ENCODE measurements around the gene TSHZ2. TPM values are rescaled to one million over a fixed set of nuclear protein-coding genes. Genes with fewer than 3 reads are reported as not detected.

TSHZ2 gene
- polyA plus RNA-seq, 4 donors = 11.0 to 14.5 (median 14.3) TPM

- no peak for DNase-seq (ENCODE audit: low read depth in 4 of 4, low spot score in 2 of 4)
These were observed 180.1 kb downstream of the TSHZ2 start for GRCh38 chr20:53152228-53152627.

DNA sequence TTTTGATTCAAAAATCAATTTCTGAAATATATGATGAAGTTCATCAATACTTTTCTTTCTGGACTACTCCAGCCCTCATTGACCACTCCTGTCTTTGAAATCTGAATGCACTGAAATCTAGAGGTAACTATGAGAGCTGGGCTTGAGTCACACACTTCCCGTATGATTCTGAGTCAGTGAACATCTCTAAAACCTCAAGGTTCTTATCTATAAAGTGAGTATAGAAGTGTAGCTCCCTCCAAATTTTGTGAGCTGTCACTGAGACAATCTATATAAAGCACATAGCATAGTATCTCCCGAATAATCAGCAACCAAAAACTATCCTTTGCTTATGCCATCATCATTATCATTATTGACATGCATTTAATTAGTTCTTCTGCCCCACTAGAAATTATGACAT lies 182.4 kb downstream of the TSHZ2 start:
- DNase-seq (ENCODE audit: low read depth in 4 of 4, low spot score in 2 of 4) = no peak

GRCh38 chr20:53157443-53158408 lies 185.6 kb downstream of the TSHZ2 start:
- no peak for DNase-seq (ENCODE audit: low read depth in 4 of 4, low spot score in 2 of 4)

GRCh38 chr20:53159160-53159559 lies 187.0 kb downstream of the TSHZ2 start:
- DNase-seq (ENCODE audit: low read depth in 4 of 4, low spot score in 2 of 4) = no peak

- DNase-seq (ENCODE audit: low read depth in 4 of 4, low spot score in 2 of 4) = no peak
These were observed 188.9 kb downstream of the TSHZ2 start for GRCh38 chr20:53161073-53161472.

DNA sequence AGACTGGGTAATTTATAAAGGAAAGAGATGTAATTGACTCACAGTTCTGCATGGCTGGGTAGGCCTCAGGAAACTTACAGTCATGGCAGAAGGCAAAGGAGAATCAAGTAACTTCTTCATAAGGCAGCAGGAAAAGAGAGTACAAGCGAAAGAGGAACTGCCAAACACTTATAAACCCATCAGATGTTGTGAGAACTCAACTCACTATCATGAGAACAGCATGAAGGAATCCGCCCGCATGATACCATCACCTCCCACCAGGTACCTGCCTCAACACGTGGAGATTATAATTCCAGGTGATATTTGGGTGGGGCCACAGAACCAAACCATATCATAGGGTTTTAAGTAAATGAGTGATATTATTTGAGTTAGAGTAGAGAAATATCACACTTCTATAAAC lies 189.3 kb downstream of the TSHZ2 start:
- DNase-seq (ENCODE audit: low read depth in 4 of 4, low spot score in 2 of 4) = no peak

DNA sequence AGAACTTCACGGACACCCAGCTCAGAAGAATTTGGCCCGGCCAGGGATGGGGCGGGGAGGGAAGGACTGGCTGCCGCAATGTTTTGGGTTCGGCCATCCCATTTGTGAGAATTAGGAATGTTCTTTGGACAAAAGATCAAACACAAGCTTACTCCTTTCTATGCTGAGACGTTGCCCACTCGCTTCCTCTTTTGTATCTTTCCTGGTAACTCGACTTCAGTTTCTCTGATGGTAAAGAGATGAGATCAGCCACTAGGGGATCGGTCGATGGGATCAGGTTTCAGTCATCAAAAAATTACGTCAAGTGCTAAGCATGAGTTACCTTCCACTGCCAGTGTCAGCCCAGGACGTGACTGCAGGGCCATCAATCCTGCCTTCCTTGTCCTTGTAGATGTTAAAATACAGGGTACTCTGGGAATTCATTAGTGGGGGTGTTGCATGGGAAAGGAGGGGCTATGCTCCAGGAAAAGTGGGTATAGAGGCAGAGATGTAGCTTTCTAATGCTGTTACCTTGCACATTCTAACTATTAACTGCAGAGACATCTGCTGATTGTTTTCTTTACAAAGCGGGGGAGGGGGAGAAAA lies 190.2 kb downstream of the TSHZ2 start:
- DNase-seq (ENCODE audit: low read depth in 4 of 4, low spot score in 2 of 4) = peak; percentile 63 to 74 (median 70)

DNA sequence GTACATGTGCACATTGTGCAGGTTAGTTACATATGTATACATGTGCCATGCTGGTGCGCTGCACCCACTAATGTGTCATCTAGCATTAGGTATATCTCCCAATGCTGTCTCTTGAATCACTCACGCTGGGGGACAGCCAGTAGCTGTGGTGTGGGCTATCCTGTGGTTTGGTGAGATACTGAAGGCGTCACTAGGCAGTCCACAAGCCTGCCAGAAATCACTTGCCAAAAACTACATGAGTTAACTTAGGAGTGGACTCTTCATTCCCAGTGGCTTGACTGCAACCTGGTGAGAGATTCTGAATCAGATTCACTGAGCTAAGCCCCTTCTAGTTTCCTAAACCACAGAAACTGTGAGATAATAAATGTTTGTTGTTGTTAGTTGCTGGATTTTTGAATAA lies 191.3 kb downstream of the TSHZ2 start:
- no peak for DNase-seq (ENCODE audit: low read depth in 4 of 4, low spot score in 2 of 4)

DNA sequence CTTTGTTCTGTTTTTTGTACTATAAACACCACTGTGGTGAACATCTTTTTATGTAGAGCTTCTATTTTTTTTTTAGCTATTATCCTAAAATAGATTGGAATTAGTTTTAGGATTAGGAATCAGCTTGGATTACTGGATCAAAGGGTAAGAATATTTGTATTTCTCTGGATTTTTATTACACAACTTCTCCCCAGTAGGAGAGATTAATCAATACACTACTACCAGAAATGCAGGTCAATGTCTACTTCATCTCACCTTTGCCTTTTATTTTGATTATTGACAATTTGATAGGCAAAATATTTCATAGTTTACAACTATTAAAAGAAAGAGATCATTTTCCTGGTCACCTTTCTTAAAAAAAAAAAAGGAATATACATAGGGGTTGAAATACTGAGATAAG lies 191.9 kb downstream of the TSHZ2 start:
- DNase-seq (ENCODE audit: low read depth in 4 of 4, low spot score in 2 of 4) = no peak

DNA sequence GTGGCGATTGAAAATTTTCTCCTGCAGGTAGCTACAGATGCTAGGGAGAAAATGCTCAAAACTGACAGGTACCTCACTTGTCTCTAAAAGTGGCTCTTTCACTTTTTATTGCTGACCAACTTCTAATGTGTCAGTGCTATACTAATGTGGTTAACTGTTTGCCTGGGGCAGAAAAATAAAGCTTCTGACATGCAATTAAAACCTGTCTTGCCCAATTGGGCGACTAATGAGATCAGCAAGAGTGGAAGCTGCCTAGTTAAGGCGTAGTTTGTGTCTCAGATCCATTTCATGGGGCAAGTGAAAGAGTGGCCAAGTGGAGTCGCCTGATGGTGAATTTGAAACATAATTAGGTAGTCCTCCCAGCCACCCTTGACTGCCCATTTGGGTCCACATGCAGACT lies 193.3 kb downstream of the TSHZ2 start:
- no peak for DNase-seq (ENCODE audit: low read depth in 4 of 4, low spot score in 2 of 4)

- no peak for DNase-seq (ENCODE audit: low read depth in 4 of 4, low spot score in 2 of 4)
These were observed 196.3 kb downstream of the TSHZ2 start for GRCh38 chr20:53168491-53168890.

GRCh38 chr20:53170196-53170595 lies 198.0 kb downstream of the TSHZ2 start:
- DNase-seq (ENCODE audit: low read depth in 4 of 4, low spot score in 2 of 4) = no peak

DNA sequence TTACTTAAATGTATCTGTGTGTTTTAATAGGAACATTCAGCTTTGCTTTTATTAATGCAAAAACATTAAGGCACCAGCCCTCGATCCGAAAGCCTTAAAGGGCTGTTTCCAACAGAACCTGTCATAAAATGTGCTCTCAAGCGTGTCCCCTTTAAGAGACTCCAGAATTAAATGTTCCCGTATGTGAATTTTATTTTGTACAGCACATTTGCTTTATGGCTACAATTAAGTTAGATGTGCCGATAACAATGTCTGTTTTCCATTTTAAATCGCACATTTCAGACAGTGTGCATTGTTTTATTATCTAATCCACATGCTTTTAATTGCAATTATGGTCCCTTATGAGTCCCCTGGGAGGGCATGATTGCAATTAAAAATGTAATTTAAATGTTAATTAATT lies 198.9 kb downstream of the TSHZ2 start:
- no peak for DNase-seq (ENCODE audit: low read depth in 4 of 4, low spot score in 2 of 4)

GRCh38 chr20:53174454-53174853 lies 202.3 kb downstream of the TSHZ2 start:
- DNase-seq (ENCODE audit: low read depth in 4 of 4, low spot score in 2 of 4) = no peak

DNA sequence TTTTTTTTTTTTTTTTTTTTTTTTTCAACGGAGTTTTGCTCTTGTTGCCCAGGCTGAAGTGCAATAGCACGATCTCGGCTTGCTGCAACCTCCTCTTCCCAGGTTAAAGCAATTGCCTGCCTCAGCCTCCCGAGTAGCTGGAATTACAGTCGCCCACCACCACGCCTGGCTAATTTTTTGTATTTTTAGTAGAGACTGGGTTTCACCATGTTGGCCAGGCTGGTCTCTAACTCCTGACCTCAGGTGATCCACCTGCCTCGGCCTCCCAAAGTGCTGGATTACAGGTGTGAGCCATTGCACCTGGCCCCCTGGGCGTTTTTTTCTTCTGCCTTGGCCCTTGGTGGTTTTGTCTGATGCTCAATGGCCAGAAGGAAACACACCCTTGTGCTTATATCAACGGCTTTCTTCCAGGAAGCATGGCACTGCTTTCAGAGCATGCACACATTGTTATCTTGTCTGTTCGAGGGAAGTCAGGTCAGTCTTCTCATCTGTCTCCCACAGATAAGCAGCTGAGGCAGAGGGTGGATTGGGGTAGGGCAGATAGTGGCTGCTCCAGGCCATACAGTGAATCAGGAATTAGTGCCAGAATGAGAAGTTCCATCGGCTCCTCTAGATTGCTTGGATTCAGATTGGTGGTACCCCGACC lies 203.1 kb downstream of the TSHZ2 start:
- no peak for DNase-seq (ENCODE audit: low read depth in 4 of 4, low spot score in 2 of 4)

GRCh38 chr20:53176134-53176533 lies 204.0 kb downstream of the TSHZ2 start:
- no peak for DNase-seq (ENCODE audit: low read depth in 4 of 4, low spot score in 2 of 4)

DNA sequence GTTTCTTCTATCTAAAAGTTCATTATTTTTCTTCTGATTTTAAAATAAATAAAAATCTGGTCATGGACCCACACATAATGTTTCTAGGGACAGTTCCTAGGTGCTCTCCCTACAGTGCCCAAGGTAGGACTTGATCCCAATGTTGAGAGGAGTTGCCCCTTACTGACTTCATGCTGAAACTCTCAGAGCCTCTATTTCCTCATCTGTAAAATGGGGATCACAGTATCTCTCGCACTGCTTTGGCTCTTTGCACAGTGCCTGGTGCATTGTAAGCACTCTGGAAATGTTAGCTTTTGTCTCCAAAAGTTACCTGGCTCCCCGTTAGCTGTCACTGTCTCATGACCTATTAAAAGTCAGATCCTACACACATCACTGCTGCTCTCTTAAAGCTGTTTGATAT lies 205.5 kb downstream of the TSHZ2 start:
- DNase-seq (ENCODE audit: low read depth in 4 of 4, low spot score in 2 of 4) = no peak

DNA sequence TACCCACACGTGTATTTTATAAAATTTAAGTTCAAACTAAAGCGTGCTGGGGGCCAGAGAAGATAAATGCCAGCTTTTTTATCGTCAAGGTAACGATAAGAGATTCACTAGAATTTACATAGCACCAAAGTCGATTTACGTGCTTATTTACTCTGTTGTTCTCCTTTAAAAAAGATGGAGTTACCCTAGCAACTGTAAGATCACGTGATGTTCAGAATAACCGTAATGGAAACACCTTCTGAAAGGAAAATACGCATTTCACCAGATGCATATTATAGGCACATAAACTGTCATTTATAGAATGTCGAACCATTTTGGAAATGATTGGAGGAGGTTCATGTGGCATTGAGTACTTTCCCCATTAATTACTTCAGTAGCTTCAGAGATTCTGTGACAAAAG lies 207.6 kb downstream of the TSHZ2 start:
- no peak for DNase-seq (ENCODE audit: low read depth in 4 of 4, low spot score in 2 of 4)

DNA sequence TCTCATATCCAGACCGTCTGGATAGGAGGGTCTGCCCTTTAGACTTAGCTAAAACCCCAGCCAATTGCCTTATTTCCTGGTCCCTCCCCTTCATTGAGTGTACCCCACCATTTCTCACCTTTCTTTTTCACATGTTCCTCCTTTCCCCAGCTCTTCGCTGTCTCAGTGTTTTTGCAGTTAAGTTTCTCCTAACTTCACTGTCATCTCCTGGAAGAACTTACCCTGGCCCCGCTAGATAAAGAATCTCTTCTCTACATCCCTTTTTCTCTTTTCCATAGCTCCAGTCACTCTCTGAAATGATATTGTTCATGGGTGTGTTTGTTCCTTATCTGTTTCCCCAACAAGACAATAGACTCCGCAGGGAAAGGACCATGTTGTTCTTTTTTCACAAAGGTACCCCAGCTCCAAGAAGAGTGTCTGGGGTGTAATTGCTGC lies 208.8 kb downstream of the TSHZ2 start:
- no peak for DNase-seq (ENCODE audit: low read depth in 4 of 4, low spot score in 2 of 4)

- DNase-seq (ENCODE audit: low read depth in 4 of 4, low spot score in 2 of 4) = no peak
These were observed 209.8 kb downstream of the TSHZ2 start for GRCh38 chr20:53181866-53182376.

DNA sequence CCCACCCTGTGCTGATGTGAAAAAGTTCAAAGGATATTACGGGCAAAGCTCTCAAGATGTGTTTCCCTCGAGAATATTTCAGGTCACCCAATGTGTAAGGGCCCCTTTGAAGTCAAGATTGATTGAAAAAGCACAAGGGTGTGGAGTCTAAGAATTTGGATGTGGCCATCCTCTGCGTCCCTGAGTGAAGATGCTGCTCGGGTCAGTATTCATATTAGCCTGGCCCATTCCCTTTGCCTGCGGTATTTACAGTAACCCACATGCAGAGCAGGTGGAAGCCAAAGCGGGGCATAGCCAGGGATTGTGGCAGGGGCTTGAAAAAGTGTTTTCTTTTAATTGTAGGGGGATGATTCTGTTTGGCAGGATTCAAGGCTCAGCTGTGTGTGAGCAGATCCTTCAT lies 211.0 kb downstream of the TSHZ2 start:
- no peak for DNase-seq (ENCODE audit: low read depth in 4 of 4, low spot score in 2 of 4)
